H9 (cell line): ENCODE measurements around the gene MBD5. TPM values are rescaled to one million over a fixed set of nuclear protein-coding genes. Genes with fewer than 3 reads are reported as not detected.
A peak's percentile ranks its signal among the peaks of the same experiment; 100 is the strongest.

Experiments
- DNase-seq: peaks from one replicate; pipeline ENCODE4 v3.0.0-alpha.2; 2017
- H2AFZ ChIP-seq: one replicate; pipeline ENCODE4 v1.6.1; 2013; ENCODE audit warnings: mild to moderate bottlenecking, low read length, control low read depth, moderate library complexity
- H2AK5ac ChIP-seq: 2 replicates; pipeline ENCODE4 v1.6.1; 2013; ENCODE audit warnings: low read length, control low read depth, mixed read lengths; ENCODE audit not compliant: insufficient read length
- H2BK120ac ChIP-seq: one replicate; pipeline ENCODE4 v1.6.1; 2013; ENCODE audit warnings: low read depth, mild to moderate bottlenecking, low read length, control low read depth, inconsistent platforms; ENCODE audit not compliant: poor library complexity, severe bottlenecking
- H2BK12ac ChIP-seq: 2 replicates; pipeline ENCODE4 v1.6.1; 2013; ENCODE audit warnings: low read length, control low read depth, mixed read lengths, low read depth; ENCODE audit not compliant: insufficient read length
- H2BK15ac ChIP-seq: 2 replicates; pipeline ENCODE4 v1.6.1; 2013; ENCODE audit warnings: low read depth, low read length, control low read depth
- H2BK20ac ChIP-seq: one replicate; pipeline ENCODE4 v1.6.1; 2013; ENCODE audit warnings: low read depth, mild to moderate bottlenecking, low read length, control low read depth, inconsistent platforms; ENCODE audit not compliant: poor library complexity, severe bottlenecking
- H2BK5ac ChIP-seq: 2 replicates; pipeline ENCODE4 v1.6.1; 2013; ENCODE audit warnings: low read length, control low read depth, mixed read lengths; ENCODE audit not compliant: insufficient read length
- H3K14ac ChIP-seq: 2 replicates; pipeline ENCODE4 v1.6.1; 2013; ENCODE audit warnings: low read length, control low read depth; ENCODE audit not compliant: insufficient read depth
- H3K18ac ChIP-seq: 2 replicates; pipeline ENCODE4 v1.6.1; 2013; ENCODE audit warnings: low read depth, mild to moderate bottlenecking, mixed read lengths, low read length, control low read depth; ENCODE audit not compliant: insufficient read length
- H3K23ac ChIP-seq: 2 replicates; pipeline ENCODE4 v1.6.1; 2013; ENCODE audit warnings: low read length, control low read depth, mixed read lengths, low read depth; ENCODE audit not compliant: insufficient read length
- H3K23me2 ChIP-seq: 2 replicates; pipeline ENCODE4 v1.6.1; 2013; ENCODE audit warnings: low read depth, mild to moderate bottlenecking, mixed read lengths, low read length, control low read depth; ENCODE audit not compliant: insufficient read length, poor library complexity, severe bottlenecking
- H3K27ac ChIP-seq: 2 replicates; pipeline ENCODE4 v1.5.1; 2013; ENCODE audit warnings: low read length, control low read depth, mixed read lengths, low read depth; ENCODE audit not compliant: insufficient read length
- H3K27me3 ChIP-seq: 2 replicates; pipeline ENCODE4 v1.6.1; 2013; ENCODE audit warnings: low read length, control low read depth, inconsistent platforms; ENCODE audit not compliant: insufficient read depth
- H3K4ac ChIP-seq: 2 replicates; pipeline ENCODE4 v1.6.1; 2013; ENCODE audit warnings: low read depth, mild to moderate bottlenecking, control low read depth, inconsistent platforms, low read length, moderate library complexity
- H3K4me1 ChIP-seq: 2 replicates; pipeline ENCODE4 v1.6.1; 2013; ENCODE audit warnings: low read length, control low read depth, inconsistent platforms; ENCODE audit not compliant: insufficient read depth
- H3K4me2 ChIP-seq: 2 replicates; pipeline ENCODE4 v1.6.1; 2013; ENCODE audit warnings: low read length, control low read depth, mixed read lengths; ENCODE audit not compliant: insufficient read length, insufficient read depth
- H3K56ac ChIP-seq: 2 replicates; pipeline ENCODE4 v1.6.1; 2013; ENCODE audit warnings: low read depth, mild to moderate bottlenecking, mixed read lengths, low read length, control low read depth; ENCODE audit not compliant: insufficient read length
- H3K79me1 ChIP-seq: 2 replicates; pipeline ENCODE4 v1.6.1; 2013; ENCODE audit warnings: low read depth, mild to moderate bottlenecking, moderate library complexity, low read length, control low read depth, inconsistent platforms; ENCODE audit not compliant: insufficient read depth, poor library complexity, severe bottlenecking
- H3K79me2 ChIP-seq: 2 replicates; pipeline ENCODE4 v1.6.1; 2013; ENCODE audit warnings: low read length, control low read depth, inconsistent platforms; ENCODE audit not compliant: insufficient read depth
- H3K9ac ChIP-seq: 2 replicates; pipeline ENCODE4 v1.6.1; 2013; ENCODE audit warnings: low read length, control low read depth, mixed read lengths; ENCODE audit not compliant: insufficient read length; ENCODE audit errors: extremely low read depth
- H3K9me3 ChIP-seq: one replicate; pipeline ENCODE4 v1.6.1; 2013; ENCODE audit warnings: low read depth, low read length, inconsistent platforms; ENCODE audit not compliant: control insufficient read depth
- H3T11ph ChIP-seq: one replicate; pipeline ENCODE4 v1.6.1; 2013; ENCODE audit warnings: mild to moderate bottlenecking, low read length, control low read depth, inconsistent platforms
- H4K20me1 ChIP-seq: one replicate; pipeline ENCODE4 v1.6.1; 2013; ENCODE audit not compliant: control insufficient read depth, insufficient read length, insufficient read depth
- H4K5ac ChIP-seq: 2 replicates; pipeline ENCODE4 v1.6.1; 2013; ENCODE audit warnings: low read depth, mild to moderate bottlenecking, mixed read lengths, low read length, control low read depth; ENCODE audit not compliant: insufficient read length
- H4K8ac ChIP-seq: replicated peaks from 2 replicates; pipeline ENCODE4 v1.6.1; 2013; ENCODE audit warnings: low read length, control low read depth, mixed read lengths, low read depth; ENCODE audit not compliant: insufficient read length
- H4K91ac ChIP-seq: 2 replicates; pipeline ENCODE4 v1.6.1; 2013; ENCODE audit warnings: low read depth, mild to moderate bottlenecking, moderate library complexity, mixed read lengths, low read length, control low read depth; ENCODE audit not compliant: insufficient read length
- H3K27ac Mint-ChIP-seq, 3 experiments: 2 replicates in 2 of 3; 3 replicates in 1 of 3; pipeline ENCODE4 v1.8.0; 2020 to 2021; ENCODE audit warnings: mixed read lengths in 3 of 3, mild to moderate bottlenecking in 1 of 3, moderate library complexity in 1 of 3
- H3K27me3 Mint-ChIP-seq: 2 replicates; pipeline ENCODE4 v1.8.0; 2021; ENCODE audit warnings: low read depth, mild to moderate bottlenecking, moderate library complexity, mixed read lengths
- H3K36me3 Mint-ChIP-seq, 3 experiments: 2 replicates in 2 of 3; 3 replicates in 1 of 3; pipeline ENCODE4 v1.8.0; 2020 to 2021; ENCODE audit warnings: low read depth in 3 of 3, mixed read lengths in 3 of 3; ENCODE audit not compliant: insufficient read depth in 1 of 3
- H3K4me1 Mint-ChIP-seq, 2 experiments: 2 replicates each; pipeline ENCODE4 v1.8.0; 2020; ENCODE audit warnings: mixed read lengths in 2 of 2
- H3K4me3 Mint-ChIP-seq, 2 experiments: 2 replicates in 1 of 2; 3 replicates in 1 of 2; pipeline ENCODE4 v1.8.0; 2020 to 2021; ENCODE audit warnings: mild to moderate bottlenecking in 2 of 2, mixed read lengths in 2 of 2, moderate library complexity in 1 of 2
- H3K9me3 Mint-ChIP-seq, 2 experiments: 2 replicates in 1 of 2; 3 replicates in 1 of 2; pipeline ENCODE4 v1.8.0; 2020; ENCODE audit warnings: mild to moderate bottlenecking in 2 of 2, mixed read lengths in 2 of 2, moderate library complexity in 1 of 2
- CTCF ChIP-seq: fragments of 200-600 bp; sonication (generic); conservative IDR thresholded peaks from 3 replicates; pipeline ENCODE4 v1.8.0; 2021; ENCODE audit warnings: antibody characterized with exemption, mild to moderate bottlenecking
- WGBS: extraction: QIAGEN DNeasy Blood & Tissue Kit; methylation state at CpG from one replicate; pipeline ENCODE4 v1.1.7; 2013; ENCODE audit warnings: missing lambda C conversion rate, low lambda C conversion rate, mixed read lengths; ENCODE audit not compliant: insufficient read length; ENCODE audit errors: extremely low coverage; 5-methylcytosine and 5-hydroxymethylcytosine counted together
- total RNA-seq: library from RNA; stranded (reverse); gene quantifications from 2 replicates; pipeline ENCODE4 v1.2.1, GENCODE V29; 2021

Gene MBD5
- total RNA-seq, 1 experiment from 2014 or later, result 23.1 TPM

- WGBS, result no CpG with 5 or more reads among the region's 1 CpG
- Histone ChIP-seq H4K5ac (no peak overlapping the region), H2AK5ac (no peak overlapping the region), H3K9me3 (no peaks in the 10 kb centered on the region), H3K14ac (no peak overlapping the region), H4K91ac (no peak overlapping the region), H3K9ac (no peak overlapping the region), H3K27ac (no peak overlapping the region), H3K79me1 (no peaks in the 10 kb centered on the region), H2BK5ac (no peak overlapping the region), H3K18ac (no peak overlapping the region), H3K23ac (no peak overlapping the region), H3K4me1 (peaks cover 4% of the 10 kb centered on the region; the same call in 1 of the 2 replicates), H3K27me3 (no peaks in the 10 kb centered on the region), H3K4ac (no peak overlapping the region), H2AFZ (no peak overlapping the region), H2BK20ac (no peak overlapping the region), H2BK12ac (no peak overlapping the region), H2BK15ac (no peak overlapping the region), H4K20me1 (no peaks in the 10 kb centered on the region), H4K8ac (no peak overlapping the region), H2BK120ac (no peak overlapping the region), H3K79me2 (no peaks in the 10 kb centered on the region), H3K4me2 (no peak overlapping the region), H3T11ph (no peak overlapping the region), H3K56ac (no peak overlapping the region), H3K23me2 (no peaks in the 10 kb centered on the region)
- DNase-seq, result no peak
- no peaks in the 10 kb centered on the region for H3K9me3 Mint-ChIP-seq
- H3K27ac Mint-ChIP-seq, result peak overlapping the region in 1 of 3 experiments; percentile 89; a peak in 1 of 7 replicates
- no peak for TF ChIP-seq CTCF
- peaks cover 19 to 20% of the 10 kb centered on the region in 2 experiments for H3K4me1 Mint-ChIP-seq
- H3K36me3 Mint-ChIP-seq, result no peaks in the 10 kb centered on the region
- no peak overlapping the region for H3K4me3 Mint-ChIP-seq
- no peaks in the 10 kb centered on the region for H3K27me3 Mint-ChIP-seq
These were observed 115.5 kb downstream of the MBD5 start for GRCh38 chr2:148136441-148136840.
